ENCODE measurements around the gene VIPAS39. TPM values are rescaled to one million over a fixed set of nuclear protein-coding genes. Genes with fewer than 3 reads are reported as not detected.

The VIPAS39 gene
- total and polyA plus RNA-seq, 2 of the 13 experiments (the other 11 are each of a cell fraction or from before 2014, with no cell fraction given): 13.3 to 21.5 TPM

DNA sequence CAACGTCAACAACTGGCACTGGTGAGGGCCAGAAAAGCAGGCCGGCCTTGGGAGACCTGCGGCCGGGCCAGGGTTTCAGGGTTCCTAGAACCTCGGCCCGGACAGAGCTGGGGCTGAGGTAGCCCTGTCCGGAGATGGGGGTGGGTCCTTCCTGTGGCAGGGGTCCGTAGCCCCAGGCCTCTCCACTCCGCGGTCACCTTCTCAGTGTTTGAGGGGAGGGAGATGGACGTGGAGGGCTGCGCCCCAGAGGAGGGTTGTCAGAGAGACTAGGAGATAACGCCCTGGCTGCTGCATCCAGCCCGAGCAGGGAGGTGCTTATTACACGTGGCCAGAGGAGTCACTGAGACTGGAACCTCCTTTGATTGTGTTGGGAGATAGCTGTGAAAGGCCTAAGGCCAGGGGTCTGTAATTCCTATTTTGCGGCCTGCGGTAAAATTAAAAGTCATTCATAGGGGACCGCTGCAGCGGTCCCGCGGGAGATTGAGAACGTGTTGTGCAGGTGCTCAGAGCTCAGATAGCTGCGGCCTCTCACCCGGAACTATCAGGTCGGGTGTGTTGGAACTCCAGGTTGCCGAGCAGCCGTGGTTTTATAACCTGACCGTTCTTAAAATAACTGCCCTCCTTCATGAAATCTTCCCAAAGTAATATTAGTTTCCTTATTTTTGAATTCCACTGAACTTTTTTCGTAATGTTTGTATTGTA is 999 bp upstream of the VIPAS39 start (continued):
- TF ChIP-seq, protein P1, sequence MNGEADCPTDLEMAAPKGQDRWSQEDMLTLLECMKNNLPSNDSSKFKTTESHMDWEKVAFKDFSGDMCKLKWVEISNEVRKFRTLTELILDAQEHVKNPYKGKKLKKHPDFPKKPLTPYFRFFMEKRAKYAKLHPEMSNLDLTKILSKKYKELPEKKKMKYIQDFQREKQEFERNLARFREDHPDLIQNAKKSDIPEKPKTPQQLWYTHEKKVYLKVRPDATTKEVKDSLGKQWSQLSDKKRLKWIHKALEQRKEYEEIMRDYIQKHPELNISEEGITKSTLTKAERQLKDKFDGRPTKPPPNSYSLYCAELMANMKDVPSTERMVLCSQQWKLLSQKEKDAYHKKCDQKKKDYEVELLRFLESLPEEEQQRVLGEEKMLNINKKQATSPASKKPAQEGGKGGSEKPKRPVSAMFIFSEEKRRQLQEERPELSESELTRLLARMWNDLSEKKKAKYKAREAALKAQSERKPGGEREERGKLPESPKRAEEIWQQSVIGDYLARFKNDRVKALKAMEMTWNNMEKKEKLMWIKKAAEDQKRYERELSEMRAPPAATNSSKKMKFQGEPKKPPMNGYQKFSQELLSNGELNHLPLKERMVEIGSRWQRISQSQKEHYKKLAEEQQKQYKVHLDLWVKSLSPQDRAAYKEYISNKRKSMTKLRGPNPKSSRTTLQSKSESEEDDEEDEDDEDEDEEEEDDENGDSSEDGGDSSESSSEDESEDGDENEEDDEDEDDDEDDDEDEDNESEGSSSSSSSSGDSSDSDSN (CRISPR knock-in tag; IDR thresholded peaks at IDR 0.05): peak; percentile 72
- TF ChIP-seq ZSCAN9 (CRISPR knock-in tag; IDR thresholded peaks at IDR 0.05; ENCODE audit: borderline replicate concordance) (0 out of 2 replicates have a peak, but pooled peaks have one; percentile 7), ZNF75D (CRISPR knock-in tag; IDR thresholded peaks at IDR 0.05; ENCODE audit: borderline replicate concordance) (0 out of 2 replicates have a peak, but pooled peaks have one; percentile 5), TBX2 (CRISPR knock-in tag; IDR thresholded peaks at IDR 0.05; ENCODE audit: borderline replicate concordance) (peak; percentile 73; the same call in 1 of the 2 replicates), FOXJ3 (CRISPR knock-in tag; IDR thresholded peaks at IDR 0.05; ENCODE audit: borderline replicate concordance) (no peak), ZNF776 (CRISPR knock-in tag; IDR thresholded peaks at IDR 0.05) (peak; percentile 22; the same call in 1 of the 2 replicates), SIX4 (CRISPR knock-in tag; IDR thresholded peaks at IDR 0.05) (no peak), IKZF1 (IDR thresholded peaks at IDR 0.05) (no peak), KAT7 (CRISPR knock-in tag; IDR thresholded peaks at IDR 0.05; ENCODE audit: borderline replicate concordance) (peak; percentile 72; the same call in 1 of the 2 replicates), AHR (CRISPR knock-in tag; IDR thresholded peaks at IDR 0.05) (no peak), ZNF883 (CRISPR knock-in tag; IDR thresholded peaks at IDR 0.05; ENCODE audit: not compliant biosample characterization) (no peak), KDM5B (CRISPR knock-in tag; IDR thresholded peaks at IDR 0.05; ENCODE audit: borderline replicate concordance) (no peak; the same call in 1 of the 2 replicates)
- TF ChIP-seq, protein P2, sequence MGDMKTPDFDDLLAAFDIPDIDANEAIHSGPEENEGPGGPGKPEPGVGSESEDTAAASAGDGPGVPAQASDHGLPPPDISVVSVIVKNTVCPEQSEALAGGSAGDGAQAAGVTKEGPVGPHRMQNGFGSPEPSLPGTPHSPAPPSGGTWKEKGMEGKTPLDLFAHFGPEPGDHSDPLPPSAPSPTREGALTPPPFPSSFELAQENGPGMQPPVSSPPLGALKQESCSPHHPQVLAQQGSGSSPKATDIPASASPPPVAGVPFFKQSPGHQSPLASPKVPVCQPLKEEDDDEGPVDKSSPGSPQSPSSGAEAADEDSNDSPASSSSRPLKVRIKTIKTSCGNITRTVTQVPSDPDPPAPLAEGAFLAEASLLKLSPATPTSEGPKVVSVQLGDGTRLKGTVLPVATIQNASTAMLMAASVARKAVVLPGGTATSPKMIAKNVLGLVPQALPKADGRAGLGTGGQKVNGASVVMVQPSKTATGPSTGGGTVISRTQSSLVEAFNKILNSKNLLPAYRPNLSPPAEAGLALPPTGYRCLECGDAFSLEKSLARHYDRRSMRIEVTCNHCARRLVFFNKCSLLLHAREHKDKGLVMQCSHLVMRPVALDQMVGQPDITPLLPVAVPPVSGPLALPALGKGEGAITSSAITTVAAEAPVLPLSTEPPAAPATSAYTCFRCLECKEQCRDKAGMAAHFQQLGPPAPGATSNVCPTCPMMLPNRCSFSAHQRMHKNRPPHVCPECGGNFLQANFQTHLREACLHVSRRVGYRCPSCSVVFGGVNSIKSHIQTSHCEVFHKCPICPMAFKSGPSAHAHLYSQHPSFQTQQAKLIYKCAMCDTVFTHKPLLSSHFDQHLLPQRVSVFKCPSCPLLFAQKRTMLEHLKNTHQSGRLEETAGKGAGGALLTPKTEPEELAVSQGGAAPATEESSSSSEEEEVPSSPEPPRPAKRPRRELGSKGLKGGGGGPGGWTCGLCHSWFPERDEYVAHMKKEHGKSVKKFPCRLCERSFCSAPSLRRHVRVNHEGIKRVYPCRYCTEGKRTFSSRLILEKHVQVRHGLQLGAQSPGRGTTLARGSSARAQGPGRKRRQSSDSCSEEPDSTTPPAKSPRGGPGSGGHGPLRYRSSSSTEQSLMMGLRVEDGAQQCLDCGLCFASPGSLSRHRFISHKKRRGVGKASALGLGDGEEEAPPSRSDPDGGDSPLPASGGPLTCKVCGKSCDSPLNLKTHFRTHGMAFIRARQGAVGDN (CRISPR knock-in tag; IDR thresholded peaks at IDR 0.05): peak; percentile 66
- TF ChIP-seq, protein P3, sequence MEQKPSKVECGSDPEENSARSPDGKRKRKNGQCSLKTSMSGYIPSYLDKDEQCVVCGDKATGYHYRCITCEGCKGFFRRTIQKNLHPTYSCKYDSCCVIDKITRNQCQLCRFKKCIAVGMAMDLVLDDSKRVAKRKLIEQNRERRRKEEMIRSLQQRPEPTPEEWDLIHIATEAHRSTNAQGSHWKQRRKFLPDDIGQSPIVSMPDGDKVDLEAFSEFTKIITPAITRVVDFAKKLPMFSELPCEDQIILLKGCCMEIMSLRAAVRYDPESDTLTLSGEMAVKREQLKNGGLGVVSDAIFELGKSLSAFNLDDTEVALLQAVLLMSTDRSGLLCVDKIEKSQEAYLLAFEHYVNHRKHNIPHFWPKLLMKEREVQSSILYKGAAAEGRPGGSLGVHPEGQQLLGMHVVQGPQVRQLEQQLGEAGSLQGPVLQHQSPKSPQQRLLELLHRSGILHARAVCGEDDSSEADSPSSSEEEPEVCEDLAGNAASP (CRISPR knock-in tag; IDR thresholded peaks at IDR 0.05; ENCODE audit: borderline replicate concordance): 0 out of 2 replicates have a peak, but pooled peaks have one; percentile 2
- TF ChIP-seq, protein P4, sequence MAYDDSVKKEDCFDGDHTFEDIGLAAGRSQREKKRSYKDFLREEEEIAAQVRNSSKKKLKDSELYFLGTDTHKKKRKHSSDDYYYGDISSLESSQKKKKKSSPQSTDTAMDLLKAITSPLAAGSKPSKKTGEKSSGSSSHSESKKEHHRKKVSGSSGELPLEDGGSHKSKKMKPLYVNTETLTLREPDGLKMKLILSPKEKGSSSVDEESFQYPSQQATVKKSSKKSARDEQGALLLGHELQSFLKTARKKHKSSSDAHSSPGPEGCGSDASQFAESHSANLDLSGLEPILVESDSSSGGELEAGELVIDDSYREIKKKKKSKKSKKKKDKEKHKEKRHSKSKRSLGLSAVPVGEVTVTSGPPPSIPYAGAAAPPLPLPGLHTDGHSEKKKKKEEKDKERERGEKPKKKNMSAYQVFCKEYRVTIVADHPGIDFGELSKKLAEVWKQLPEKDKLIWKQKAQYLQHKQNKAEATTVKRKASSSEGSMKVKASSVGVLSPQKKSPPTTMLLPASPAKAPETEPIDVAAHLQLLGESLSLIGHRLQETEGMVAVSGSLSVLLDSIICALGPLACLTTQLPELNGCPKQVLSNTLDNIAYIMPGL (CRISPR knock-in tag; IDR thresholded peaks at IDR 0.05; ENCODE audit: borderline replicate concordance in 1 of 2, low read depth in 1 of 2): 0 out of 4 replicates have a peak, but pooled peaks of 1 of the 2 experiments have one; percentile 6
- TF ChIP-seq, protein P5, sequence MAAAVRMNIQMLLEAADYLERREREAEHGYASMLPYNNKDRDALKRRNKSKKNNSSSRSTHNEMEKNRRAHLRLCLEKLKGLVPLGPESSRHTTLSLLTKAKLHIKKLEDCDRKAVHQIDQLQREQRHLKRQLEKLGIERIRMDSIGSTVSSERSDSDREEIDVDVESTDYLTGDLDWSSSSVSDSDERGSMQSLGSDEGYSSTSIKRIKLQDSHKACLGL (CRISPR knock-in tag; IDR thresholded peaks at IDR 0.05): peak; percentile 52; the same call in 1 of the 2 replicates
